HG03442 (cell line): ENCODE data around the gene IL18BP.

Experiments used
- ATAC-seq: cut with Tn5 transposase; IDR thresholded peaks from one replicate; pipeline ENCODE4 v1.9.1; 2021; ENCODE audit warnings: mild to moderate bottlenecking, moderate library complexity; ENCODE audit not compliant: unreplicated experiment

Gene IL18BP

DNA sequence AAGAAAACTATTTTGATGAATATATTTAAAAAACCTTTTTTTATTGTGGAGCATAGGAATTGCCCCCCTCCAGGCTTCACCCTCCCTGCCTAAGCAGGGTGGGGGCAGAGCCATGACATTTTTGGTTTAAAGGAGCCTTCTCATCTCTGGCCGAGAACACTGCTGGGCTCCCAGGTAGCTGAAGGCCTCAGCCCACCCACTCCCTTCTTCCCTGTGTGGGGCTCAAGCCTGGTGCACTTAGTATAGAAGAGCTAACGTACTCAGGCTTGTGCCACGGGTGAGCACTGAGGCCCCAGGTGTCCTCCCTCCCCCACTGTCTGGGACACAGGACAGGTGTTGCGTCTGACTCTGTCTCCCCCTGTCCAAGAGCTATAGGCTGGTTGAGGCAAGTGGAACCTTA, 2.2 kb upstream of the IL18BP start:
- ATAC-seq = no peak

DNA sequence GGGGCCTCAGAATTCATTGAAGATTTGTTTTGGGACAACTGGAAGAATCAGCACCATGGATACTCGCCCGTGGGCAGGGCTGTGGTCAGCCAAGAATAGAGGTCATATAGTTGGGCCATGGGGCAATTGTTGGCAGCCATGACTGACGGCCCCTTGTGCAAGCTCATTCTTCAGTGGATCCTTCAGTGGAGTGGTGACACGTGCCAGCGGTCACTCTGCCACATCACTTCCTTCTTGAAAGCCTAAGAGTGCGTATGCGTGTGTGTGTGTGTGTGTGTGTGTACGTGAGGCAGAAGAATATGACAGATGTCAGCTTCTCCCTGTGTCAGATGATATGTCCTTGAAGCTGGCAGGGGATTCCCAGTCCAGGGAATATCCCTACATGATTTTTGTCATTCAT, 1.8 kb upstream of the IL18BP start:
- ATAC-seq = no peak

DNA sequence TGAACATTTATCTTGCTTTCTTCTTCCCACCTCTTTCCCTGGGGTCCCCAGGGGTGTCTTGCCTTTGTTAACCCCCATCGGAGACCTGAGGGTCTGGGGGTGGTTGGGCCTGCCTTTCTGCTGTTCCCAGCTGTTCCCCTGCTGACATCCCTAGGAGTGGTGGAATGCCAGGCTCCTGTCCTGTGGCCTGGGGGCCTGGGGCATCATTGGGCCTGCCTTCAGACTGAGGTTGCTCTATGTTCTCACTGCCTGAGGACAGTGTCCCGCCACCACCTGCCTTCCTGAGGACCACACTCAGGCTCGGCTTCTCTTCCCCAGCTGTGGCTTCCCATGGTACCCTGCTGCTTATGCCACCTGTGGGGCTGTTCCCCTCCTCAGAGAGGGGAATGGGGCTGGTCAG, 1.1 kb upstream of the IL18BP start:
- no peak for ATAC-seq

DNA sequence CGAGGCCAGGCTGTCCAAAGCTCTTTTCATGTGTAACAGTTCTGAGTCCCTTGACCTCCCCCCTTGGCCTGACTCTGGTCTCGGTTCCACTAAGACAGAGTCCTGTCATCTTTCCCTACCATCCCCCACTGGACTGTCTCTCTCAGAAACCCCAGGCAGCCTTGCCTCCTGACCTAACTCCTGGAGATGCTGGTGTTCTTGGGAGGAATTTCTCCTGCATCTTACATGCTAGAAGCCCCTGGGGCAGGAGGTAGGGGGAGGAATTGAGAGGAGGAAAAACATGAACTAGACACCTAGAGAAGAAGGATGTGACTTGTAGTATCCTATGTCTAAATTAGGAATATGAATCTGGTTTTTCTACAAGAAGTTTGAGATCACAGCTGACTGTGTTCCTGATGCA, 648 bp upstream of the IL18BP start:
- ATAC-seq = no peak

DNA sequence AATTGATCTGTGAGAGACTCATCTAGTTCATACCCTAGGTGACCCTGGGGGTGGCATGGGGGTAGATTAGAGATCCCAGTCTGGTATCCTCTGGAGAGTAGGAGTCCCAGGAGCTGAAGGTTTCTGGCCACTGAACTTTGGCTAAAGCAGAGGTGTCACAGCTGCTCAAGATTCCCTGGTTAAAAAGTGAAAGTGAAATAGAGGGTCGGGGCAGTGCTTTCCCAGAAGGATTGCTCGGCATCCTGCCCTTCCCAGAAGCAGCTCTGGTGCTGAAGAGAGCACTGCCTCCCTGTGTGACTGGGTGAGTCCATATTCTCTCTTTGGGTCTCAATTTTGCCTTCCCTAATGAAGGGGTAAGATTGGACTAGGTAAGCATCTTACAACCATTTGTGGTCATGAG, 653 bp downstream of the IL18BP start:
- ATAC-seq = no peak

- no peak for ATAC-seq
Measured at GRCh38 chr11:71999798-72000197, 1.1 kb downstream of the IL18BP start.

DNA sequence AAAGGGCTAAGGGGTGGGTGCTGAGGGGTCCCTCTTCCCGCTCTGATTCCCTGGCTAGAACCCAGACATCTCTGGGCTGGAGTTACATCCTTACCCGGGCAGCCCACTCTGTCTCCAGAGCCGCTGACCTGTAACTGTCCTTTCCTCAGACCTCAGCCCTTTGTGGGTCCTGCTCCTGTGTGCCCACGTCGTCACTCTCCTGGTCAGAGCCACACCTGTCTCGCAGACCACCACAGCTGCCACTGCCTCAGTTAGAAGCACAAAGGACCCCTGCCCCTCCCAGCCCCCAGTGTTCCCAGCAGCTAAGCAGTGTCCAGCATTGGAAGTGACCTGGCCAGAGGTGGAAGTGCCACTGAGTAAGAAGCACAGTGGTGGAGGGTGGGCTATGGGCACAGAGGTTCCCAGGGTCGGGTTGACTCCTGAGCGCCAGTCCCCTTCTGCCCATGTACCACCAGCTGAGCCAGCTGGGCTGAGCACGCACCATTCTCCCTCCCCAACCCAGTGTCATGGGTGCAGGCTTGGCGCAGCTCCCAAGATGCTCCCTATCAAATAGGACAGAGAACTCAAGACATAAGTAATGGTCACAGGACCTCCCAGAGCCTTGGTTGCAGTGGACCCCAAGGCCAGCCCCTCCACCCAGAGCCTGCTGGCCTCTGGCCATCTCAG, 1.6 kb downstream of the IL18BP start:
- no peak for ATAC-seq

DNA sequence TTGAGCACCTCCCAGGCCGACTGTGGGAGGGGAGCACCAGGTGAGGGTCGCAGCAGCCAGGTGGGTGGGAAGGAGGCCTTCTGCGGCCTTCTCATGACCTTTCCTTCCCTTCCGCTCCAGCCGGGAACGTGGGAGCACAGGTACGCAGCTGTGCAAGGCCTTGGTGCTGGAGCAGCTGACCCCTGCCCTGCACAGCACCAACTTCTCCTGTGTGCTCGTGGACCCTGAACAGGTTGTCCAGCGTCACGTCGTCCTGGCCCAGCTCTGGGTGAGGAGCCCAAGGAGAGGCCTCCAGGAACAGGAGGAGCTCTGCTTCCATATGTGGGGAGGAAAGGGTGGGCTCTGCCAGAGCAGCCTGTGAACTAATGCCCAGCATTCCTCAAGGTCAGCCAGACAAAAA, 2.6 kb downstream of the IL18BP start:
- ATAC-seq = no peak

- ATAC-seq = no peak
Measured at GRCh38 chr11:72001834-72002591, 3.3 kb downstream of the IL18BP start.

DNA sequence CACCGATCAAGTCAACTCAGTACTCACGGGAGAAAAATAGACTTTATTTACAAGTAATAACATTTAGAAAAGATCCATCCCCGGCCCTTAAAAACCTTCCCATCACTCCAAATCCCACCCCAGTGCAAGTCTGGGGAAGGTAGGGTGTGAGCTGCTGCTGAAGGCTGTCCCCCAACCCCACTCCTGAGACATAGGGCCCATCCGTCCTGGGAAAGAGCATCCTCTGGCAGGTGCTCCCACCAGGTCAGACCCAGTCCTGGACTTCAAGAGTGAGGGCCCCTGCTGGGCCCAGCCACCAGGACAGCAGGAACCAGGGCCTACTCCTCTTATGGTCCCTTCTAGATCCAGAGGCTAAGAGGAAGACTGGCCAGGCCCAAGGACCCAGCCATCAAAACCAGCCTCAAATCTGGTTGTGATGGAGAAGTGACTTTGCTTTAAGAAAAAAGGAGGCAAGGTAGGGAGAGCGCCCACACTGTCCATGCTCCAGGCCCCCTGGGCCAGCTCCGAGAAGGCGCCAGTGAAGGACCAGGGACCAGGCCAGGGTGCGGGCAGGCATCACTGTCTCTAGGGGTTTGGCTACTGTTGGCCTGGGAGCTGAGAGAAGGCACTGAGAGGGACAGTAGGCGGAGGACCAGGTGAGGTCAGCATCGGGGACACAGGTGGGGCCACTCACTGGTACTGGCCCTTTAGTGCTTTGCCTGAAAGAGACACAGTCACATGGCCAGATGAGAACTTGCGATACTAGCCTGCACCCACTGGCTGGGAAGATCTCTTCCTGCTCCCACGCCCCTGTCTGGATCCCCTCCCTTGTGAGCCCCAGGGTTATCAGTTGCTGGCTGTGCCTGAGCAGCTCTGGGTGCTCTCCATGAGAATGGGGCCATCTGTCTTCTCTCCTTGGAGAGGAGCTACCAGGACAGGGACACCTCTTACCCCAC, 4.4 kb downstream of the IL18BP start:
- no peak for ATAC-seq

DNA sequence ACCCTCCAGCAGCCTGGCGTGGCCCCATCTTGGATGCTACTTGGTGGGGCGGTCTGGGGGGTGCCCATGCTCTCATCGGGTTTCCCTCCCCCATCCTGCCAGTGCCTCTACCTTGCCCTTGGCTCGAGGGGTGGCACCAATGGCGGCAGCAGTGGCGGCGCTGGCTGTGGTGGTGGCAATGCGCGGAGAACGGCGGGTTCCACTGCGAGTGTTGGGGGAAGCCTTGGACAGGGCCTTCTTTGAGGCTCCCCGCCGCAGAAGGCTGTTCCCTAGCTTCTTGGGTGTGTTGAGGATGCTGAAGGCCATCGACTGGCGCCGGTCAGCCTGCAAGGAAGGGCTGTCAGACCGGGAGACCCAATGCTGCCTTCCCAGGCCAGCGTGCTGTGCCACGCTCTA, 5.1 kb downstream of the IL18BP start:
- no peak for ATAC-seq

GRCh38 chr11:72004515-72005346, 6.0 kb downstream of the IL18BP start:
- no peak for ATAC-seq

GRCh38 chr11:72005347-72006260, 6.9 kb downstream of the IL18BP start:
- no peak for ATAC-seq

DNA sequence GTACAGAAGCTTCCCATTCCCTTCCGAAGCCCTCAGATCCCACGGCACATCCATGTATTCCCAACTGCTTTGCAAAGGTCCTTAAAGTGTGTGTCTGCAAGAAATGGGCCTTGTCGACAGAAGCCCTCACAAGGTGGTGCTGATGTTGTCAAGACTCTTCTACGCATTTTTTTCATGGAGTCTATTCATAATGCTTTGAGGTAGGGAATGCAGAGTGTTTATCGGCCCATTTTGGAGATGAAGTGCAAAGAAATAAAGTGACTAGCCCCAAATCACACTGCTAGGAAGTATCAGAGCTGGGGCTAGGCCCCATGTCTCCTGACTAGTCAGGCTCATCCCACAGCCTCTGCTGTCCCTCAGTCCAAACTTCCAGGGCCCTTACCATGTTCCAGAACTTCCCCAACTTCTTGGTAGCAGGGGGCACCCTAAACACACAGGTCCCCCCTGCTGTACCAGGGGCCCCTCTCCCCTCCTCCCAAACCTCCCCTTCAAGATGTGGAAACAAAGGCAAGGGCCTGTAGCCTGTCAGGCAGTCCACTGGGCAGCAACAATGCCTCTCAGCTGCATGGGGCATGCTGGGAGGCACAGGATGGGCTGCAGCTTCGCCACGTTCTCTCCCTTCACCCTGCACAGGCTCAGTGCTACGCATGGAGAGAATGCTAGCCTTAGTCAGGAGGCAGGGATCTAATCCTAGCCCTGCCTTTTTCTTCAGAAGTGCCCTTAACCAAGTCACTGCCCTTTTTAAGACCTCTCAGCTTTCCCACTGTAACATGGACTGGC, 7.8 kb downstream of the IL18BP start:
- ATAC-seq = no peak

DNA sequence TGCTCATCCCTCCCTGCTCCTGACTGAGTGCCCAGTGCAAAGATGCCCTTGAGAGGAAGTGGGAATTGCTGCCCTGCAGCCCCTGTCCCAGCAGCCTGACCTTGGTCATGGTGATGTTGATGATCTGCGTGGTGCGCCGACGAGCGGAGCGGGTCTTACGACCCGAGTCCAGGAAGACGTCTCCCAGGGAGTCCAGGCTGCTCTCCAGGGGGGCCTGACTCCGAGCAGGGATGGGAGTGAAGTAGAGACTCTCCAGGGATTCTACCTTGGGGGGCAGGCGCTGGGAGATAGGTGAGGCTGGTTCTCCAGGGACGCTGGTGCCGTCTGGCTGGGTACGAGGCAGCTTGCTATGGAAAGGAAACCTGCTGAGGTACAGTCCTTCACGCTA, 8.4 kb downstream of the IL18BP start:
- no peak for ATAC-seq

GRCh38 chr11:72007587-72007986, 8.9 kb downstream of the IL18BP start:
- ATAC-seq = no peak

DNA sequence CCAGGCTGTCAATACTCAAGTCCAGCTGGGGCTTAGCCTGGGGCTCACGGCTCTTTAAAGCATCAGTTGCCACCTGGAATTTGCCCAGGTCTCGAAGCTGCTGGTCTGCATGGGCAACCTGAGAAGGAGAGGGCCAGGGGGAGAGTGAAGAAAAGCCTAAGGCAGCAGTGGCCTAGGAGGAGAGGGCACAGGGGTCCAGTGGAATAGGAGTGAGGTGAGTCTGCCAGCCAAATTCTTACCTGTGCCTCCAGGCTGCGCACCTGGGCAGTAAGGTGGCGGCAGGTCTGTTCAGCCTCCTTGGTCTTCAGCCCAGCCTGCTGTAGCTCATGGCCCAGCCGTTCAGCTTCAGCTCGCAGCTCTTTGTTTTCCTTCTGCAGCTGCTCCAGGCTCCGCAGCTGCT, 10.0 kb downstream of the IL18BP start:
- no peak for ATAC-seq

- ATAC-seq = no peak
Measured at GRCh38 chr11:72009156-72009555, 10.4 kb downstream of the IL18BP start.
